Muscle of back (tissue), 11 donors: ENCODE measurements around the gene IGFLR1. TPM values are rescaled to one million over a fixed set of nuclear protein-coding genes. Genes with fewer than 3 reads are reported as not detected.
A peak's percentile ranks its signal among the peaks of the same experiment; 100 is the strongest.

ENCODE experiments used
- DNase-seq, 3 donors: peaks; one replicate each; pipeline versions ENCODE4 v3.0.0 to v3.0.0-alpha.2; 2013
- polyA plus RNA-seq, 10 donors: library from polyadenylated mRNA; unstranded; fragments of 120-200 nt; gene quantifications; one replicate each; pipeline ENCODE4 v1.2.1, GENCODE V29; 2013; ENCODE audit not compliant: insufficient read length in 10 of 10

Gene IGFLR1
- polyA plus RNA-seq, 10 donors = 2.2 to 4.1 (median 3.3) TPM

- peak; percentile 97 to 99 (median 98) for DNase-seq
Observed at GRCh38 chr19:35740423-35741202, 1.6 kb downstream of the IGFLR1 start.

- DNase-seq = no peak
Observed at GRCh38 chr19:35740108-35740422, 2.2 kb downstream of the IGFLR1 start.

- DNase-seq = no peak
Observed at GRCh38 chr19:35739275-35740107, 2.8 kb downstream of the IGFLR1 start.

GRCh38 chr19:35738887-35739229 lies 3.4 kb downstream of the IGFLR1 start:
- DNase-seq = no peak

- DNase-seq = no peak
Observed at GRCh38 chr19:35738021-35738886, 4.0 kb downstream of the IGFLR1 start.

- no peak for DNase-seq
Observed at GRCh38 chr19:35736913-35737886, 5.1 kb downstream of the IGFLR1 start.

GRCh38 chr19:35734889-35735288 lies 7.4 kb downstream of the IGFLR1 start:
- DNase-seq = no peak

GRCh38 chr19:35734273-35734672 lies 8.0 kb downstream of the IGFLR1 start:
- no peak for DNase-seq

GRCh38 chr19:35733180-35734125 lies 8.8 kb downstream of the IGFLR1 start:
- no peak for DNase-seq

- DNase-seq = no peak
Observed at GRCh38 chr19:35732540-35733179, 9.6 kb downstream of the IGFLR1 start.

GRCh38 chr19:35731779-35732405 lies 10.4 kb downstream of the IGFLR1 start:
- DNase-seq = no peak

GRCh38 chr19:35731353-35731752 lies 10.9 kb downstream of the IGFLR1 start:
- DNase-seq = no peak

GRCh38 chr19:35730326-35730725 lies 11.9 kb downstream of the IGFLR1 start:
- DNase-seq = no peak

- no peak for DNase-seq
Observed at GRCh38 chr19:35729763-35730162, 12.5 kb downstream of the IGFLR1 start.

- no peak for DNase-seq
Observed at GRCh38 chr19:35729021-35729420, 13.2 kb downstream of the IGFLR1 start.

GRCh38 chr19:35727956-35728706 lies 14.1 kb downstream of the IGFLR1 start:
- no peak for DNase-seq

GRCh38 chr19:35727053-35727955 lies 14.9 kb downstream of the IGFLR1 start:
- no peak for DNase-seq
